Measurements from ENCODE around the gene GRIK2. TPM values are rescaled to one million over a fixed set of nuclear protein-coding genes. Genes with fewer than 3 reads are reported as not detected.

GRIK2 gene
- total RNA-seq, 2 experiments from 2014 or later: not detected

- POLR2A ChIA-PET: no interaction called here
These were observed 724.5 kb downstream of the GRIK2 start for GRCh38 chr6:102118034-102118433.

More at GRCh38 chr6:102118034-102118433, 724.5 kb downstream of the GRIK2 start:
- Mint-ChIP-seq H3K36me3 (no peaks in the 10 kb centered on the region), H3K9me3 (no peaks in the 10 kb centered on the region), H3K27ac (no peak overlapping the region), H3K4me1 (ENCODE audit: low read depth) (no peaks in the 10 kb centered on the region), H3K27me3 (no peaks in the 10 kb centered on the region), H3K4me3 (no peak overlapping the region)
- no peak for DNase-seq
- CTCF ChIA-PET: no interaction called here
- intact Hi-C loops (cut with micrococcal nuclease): no loop called here
